IMR-90 (cell line): Measurements from ENCODE around the gene SEMA4B. TPM values are rescaled to one million over a fixed set of nuclear protein-coding genes. Genes with fewer than 3 reads are reported as not detected.
A peak's percentile ranks its signal among the peaks of the same experiment; 100 is the strongest.
"Not testable (repeated sequence)": the region's sequence is repeated elsewhere in the genome, so short reads cannot be mapped to it uniquely, and the experiment has no call there.

Source experiments
- ATAC-seq: fragments of 200-7000 bp; cut with Tn5 transposase; 2 replicates; pipeline ENCODE4 v1.9.1; 2020; ENCODE audit warnings: low read depth, mild to moderate bottlenecking, moderate library complexity
- BruUV-seq: library from RNA; stranded (reverse); fragments of 400-500 nt; replicated peaks from 2 replicates; lab custom pipeline; 2021; lab: Mats Ljungman, UMichigan
- CTCF ChIA-PET: fragments of 300-600 bp; formaldehyde crosslinking; extraction: SDS; loops from one replicate; lab custom pipeline; 2021; ENCODE audit warnings: antibody characterized with exemption; lab: Yijun Ruan, JAX
- POLR2A ChIA-PET: fragments of 300-600 bp; sonication (Branson Sonifier 250); formaldehyde crosslinking; loops from one replicate; lab custom pipeline; 2022; ENCODE audit warnings: antibody characterized with exemption; ENCODE audit not compliant: unreplicated experiment; lab: Charles Lee
- DNase-seq: peaks from one replicate; pipeline ENCODE4 v3.0.0; 2013
- H2AFZ ChIP-seq: replicated peaks from 2 replicates; pipeline ENCODE3; 2013; ENCODE audit warnings: low read length, mild to moderate bottlenecking; ENCODE audit not compliant: poor library complexity
- H2AK5ac ChIP-seq: 2 replicates; pipeline ENCODE4 v1.6.1; 2013; ENCODE audit warnings: low read depth, low read length, inconsistent platforms
- H2AK9ac ChIP-seq: replicated peaks from 2 replicates; pipeline ENCODE3; 2013; ENCODE audit warnings: mild to moderate bottlenecking, low read depth, low read length, moderate library complexity; ENCODE audit not compliant: poor library complexity
- H2BK120ac ChIP-seq: 2 replicates; pipeline ENCODE4 v1.6.1; 2013; ENCODE audit warnings: low read depth, low read length, inconsistent platforms
- H2BK15ac ChIP-seq: 3 replicates; pipeline ENCODE4 v1.6.1; 2013; ENCODE audit warnings: low read depth, low read length, inconsistent platforms
- H2BK20ac ChIP-seq: 2 replicates; pipeline ENCODE4 v1.6.1; 2013; ENCODE audit warnings: low read depth, mild to moderate bottlenecking, inconsistent platforms, low read length, moderate library complexity
- H2BK5ac ChIP-seq: 2 replicates; pipeline ENCODE4 v1.6.1; 2013; ENCODE audit warnings: mild to moderate bottlenecking, low read depth, low read length, inconsistent platforms; ENCODE audit not compliant: poor library complexity, severe bottlenecking
- H3K14ac ChIP-seq: replicated peaks from 2 replicates; pipeline ENCODE4 v1.6.1; 2013; ENCODE audit warnings: low read depth, low read length, inconsistent platforms
- H3K18ac ChIP-seq: 2 replicates; pipeline ENCODE4 v1.6.1; 2013; ENCODE audit warnings: low read depth, low read length, control low read depth
- H3K23ac ChIP-seq: 2 replicates; pipeline ENCODE4 v1.6.1; 2013; ENCODE audit warnings: low read depth, low read length, inconsistent platforms
- H3K27ac ChIP-seq: 2 replicates; pipeline ENCODE4 v1.5.1; 2013; ENCODE audit warnings: mild to moderate bottlenecking, control low read depth, low read length; ENCODE audit not compliant: insufficient read depth
- H3K27me3 ChIP-seq: 2 replicates; pipeline ENCODE4 v1.6.1; 2013; ENCODE audit warnings: low read length; ENCODE audit not compliant: control insufficient read depth, insufficient read depth
- H3K36me3 ChIP-seq: 2 replicates; pipeline ENCODE4 v1.6.1; 2013; ENCODE audit warnings: low read length, mixed read lengths; ENCODE audit not compliant: control insufficient read depth, insufficient read depth
- H3K4ac ChIP-seq: 2 replicates; pipeline ENCODE4 v1.6.1; 2013; ENCODE audit warnings: low read depth, low read length, inconsistent platforms
- H3K4me1 ChIP-seq: 2 replicates; pipeline ENCODE4 v1.6.1; 2013; ENCODE audit warnings: low read length, mixed read lengths; ENCODE audit not compliant: control insufficient read depth, insufficient read depth
- H3K4me2 ChIP-seq: 2 replicates; pipeline ENCODE4 v1.6.1; 2013; ENCODE audit warnings: low read depth, mild to moderate bottlenecking, control low read depth, low read length, moderate library complexity
- H3K4me3 ChIP-seq: 2 replicates; pipeline ENCODE4 v1.5.1; 2013; ENCODE audit warnings: low read depth, mild to moderate bottlenecking, control low read depth, low read length, moderate library complexity; ENCODE audit not compliant: insufficient read depth
- H3K56ac ChIP-seq: 2 replicates; pipeline ENCODE4 v1.6.1; 2013; ENCODE audit warnings: low read length, inconsistent platforms; ENCODE audit not compliant: insufficient read depth; ENCODE audit errors: extremely low read depth
- H3K79me1 ChIP-seq, 2 experiments: 2 replicates each; pipeline ENCODE4 v1.6.1; 2013; ENCODE audit warnings: low read length in 2 of 2, inconsistent platforms in 1 of 2, low read depth in 1 of 2
- H3K9ac ChIP-seq: 2 replicates; pipeline ENCODE4 v1.6.1; 2013; ENCODE audit warnings: low read depth, low read length, control low read depth
- H3K9me1 ChIP-seq: 2 replicates; pipeline ENCODE4 v1.6.1; 2013; ENCODE audit warnings: low read length, inconsistent platforms; ENCODE audit not compliant: insufficient read depth
- H3K9me3 ChIP-seq: 2 replicates; pipeline ENCODE4 v1.6.1; 2013; ENCODE audit warnings: low read length; ENCODE audit not compliant: control insufficient read depth, insufficient read depth
- H4K20me1 ChIP-seq: 2 replicates; pipeline ENCODE4 v1.6.1; 2013; ENCODE audit warnings: low read length, inconsistent platforms; ENCODE audit not compliant: insufficient read depth
- H4K5ac ChIP-seq: 2 replicates; pipeline ENCODE4 v1.6.1; 2013; ENCODE audit warnings: mild to moderate bottlenecking, low read depth, low read length, control low read depth
- H4K8ac ChIP-seq, 2 experiments: 2 replicates each; pipeline ENCODE4 v1.6.1; 2013; ENCODE audit warnings: low read depth in 2 of 2, low read length in 2 of 2, control low read depth in 1 of 2, inconsistent platforms in 1 of 2
- H4K91ac ChIP-seq: 2 replicates; pipeline ENCODE4 v1.6.1; 2013; ENCODE audit warnings: low read depth, low read length, inconsistent platforms; ENCODE audit not compliant: insufficient read depth
- RFX5 ChIP-seq: IDR thresholded peaks from 2 replicates; pipeline ENCODE4 v1.8.0; 2012; ENCODE audit warnings: low read depth, mild to moderate bottlenecking, low read length, moderate library complexity
- WGBS, 2 experiments: methylation state at CpG; one replicate each; pipeline versions ENCODE4 v1.1.5 to v1.1.7; 2013; ENCODE audit warnings: missing lambda C conversion rate in 2 of 2; ENCODE audit not compliant: insufficient read length in 1 of 2; ENCODE audit errors: extremely low coverage in 2 of 2; 5-methylcytosine and 5-hydroxymethylcytosine counted together
- dilution Hi-C: fragments of 300-500 bp; cut with HindIII; formaldehyde crosslinking; loops from one replicate; pipeline ENCODE4 v1.14.3; 2018; ENCODE audit warnings: low sequenced_read_pairs; ENCODE audit not compliant: unreplicated experiment
- in situ Hi-C: fragments of 300-500 bp; cut with MboI; formaldehyde crosslinking; loops from 3 replicates; pipeline ENCODE4 v1.14.3; 2019; ENCODE audit warnings: low sequenced_read_pairs, inconsistent platforms, mixed read lengths
- intact Hi-C: fragments of 100-400 bp; cut with micrococcal nuclease; formaldehyde crosslinking; loops from 2 replicates; pipeline ENCODE4 v1.10.0; 2022
- polyA plus RNA-seq, 3 experiments: library from polyadenylated mRNA; depleted of rRNA; stranded (reverse); fragments of >200 nt; gene quantifications; 2 replicates each; pipeline ENCODE4 v1.2.3, GENCODE V29; 2012; ENCODE audit warnings: low replicate concordance in 1 of 3
- total RNA-seq: library from RNA; depleted of rRNA; stranded (reverse); fragments of >200 nt; gene quantifications from 2 replicates; pipeline ENCODE4 v1.2.3, GENCODE V29; 2012
- TF ChIP-seq, protein P1 (sequence below): fragments of 150-350 bp; IDR thresholded peaks from 2 replicates; pipeline ENCODE4 v1.6.1; 2017; ENCODE audit warnings: mild to moderate bottlenecking, antibody characterized with exemption, low read length, low read depth

SEMA4B gene
- total and polyA plus RNA-seq, 2 of the 4 experiments (the other 2 are of a cell fraction): 5.0 to 22.5 TPM

DNA sequence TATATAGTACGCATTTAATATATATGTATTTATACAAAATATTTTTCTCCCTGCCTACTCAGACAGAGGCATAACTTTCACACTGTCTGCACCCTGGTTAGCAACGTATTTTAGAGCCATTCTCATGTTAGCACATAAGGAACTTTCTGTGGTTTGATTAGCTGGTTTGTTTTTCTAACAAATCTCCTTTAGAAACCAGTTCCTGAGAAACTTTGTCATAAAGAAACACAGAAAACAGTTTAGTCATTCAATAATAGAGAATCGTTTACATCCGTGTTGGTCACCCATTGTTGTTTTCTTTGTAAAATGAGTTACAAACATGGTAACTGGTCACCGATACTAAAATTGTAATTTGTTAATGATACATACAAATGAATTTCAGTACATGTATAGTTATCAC is 58.4 kb downstream of the SEMA4B start:
- DNase-seq: peak; percentile 10
- no peak overlapping the region for H3K14ac ChIP-seq
- ChIA-PET POLR2A (no interaction called here), CTCF (no interaction called here)
- H2BK15ac ChIP-seq: no peak overlapping the region
- H2AK5ac ChIP-seq: no peak overlapping the region
- no peaks in the 10 kb centered on the region for H3K36me3 ChIP-seq
- H4K91ac ChIP-seq: no peak overlapping the region
- H2BK120ac ChIP-seq: no peak overlapping the region
- no CpG with 5 or more reads among the region's 5 CpGs for WGBS, 2 experiments
- no peak overlapping the region for H3K4me3 ChIP-seq
- peaks cover 2 to 5% of the 10 kb centered on the region in 2 experiments for H3K79me1 ChIP-seq
- no peak overlapping the region for H3K56ac ChIP-seq
- BruUV-seq: no TSS peak
- no peak overlapping the region for H3K18ac ChIP-seq
- no peak overlapping the region for H3K4me2 ChIP-seq
- intact Hi-C loops: no loop called here
- H3K4me1 ChIP-seq: peaks cover under 1% of the 10 kb centered on the region
- no peak overlapping the region for H4K5ac ChIP-seq
- H2AFZ ChIP-seq: no peak overlapping the region
- no peak for ATAC-seq
- H3K9me3 ChIP-seq: no peaks in the 10 kb centered on the region
- peaks cover 5% of the 10 kb centered on the region for H3K9me1 ChIP-seq
- in situ Hi-C loops: no loop called here
- no peak overlapping the region for H3K27ac ChIP-seq
- no peak overlapping the region for H3K9ac ChIP-seq
- no peaks in the 10 kb centered on the region for H4K20me1 ChIP-seq
- peaks cover 13% of the 10 kb centered on the region for H3K27me3 ChIP-seq
- no peak overlapping the region for H3K4ac ChIP-seq
- H3K23ac ChIP-seq: no peak overlapping the region
- H2BK20ac ChIP-seq: no peak overlapping the region
- H2AK9ac ChIP-seq: no peak overlapping the region
- dilution Hi-C loops: no loop called here
- TF ChIP-seq, protein P1, sequence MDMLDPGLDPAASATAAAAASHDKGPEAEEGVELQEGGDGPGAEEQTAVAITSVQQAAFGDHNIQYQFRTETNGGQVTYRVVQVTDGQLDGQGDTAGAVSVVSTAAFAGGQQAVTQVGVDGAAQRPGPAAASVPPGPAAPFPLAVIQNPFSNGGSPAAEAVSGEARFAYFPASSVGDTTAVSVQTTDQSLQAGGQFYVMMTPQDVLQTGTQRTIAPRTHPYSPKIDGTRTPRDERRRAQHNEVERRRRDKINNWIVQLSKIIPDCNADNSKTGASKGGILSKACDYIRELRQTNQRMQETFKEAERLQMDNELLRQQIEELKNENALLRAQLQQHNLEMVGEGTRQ: no peak
- TF ChIP-seq RFX5: peak; percentile 15; the same call in 1 of the 2 replicates
- no peak overlapping the region for H2BK5ac ChIP-seq
- no peak overlapping the region for H4K8ac ChIP-seq

DNA sequence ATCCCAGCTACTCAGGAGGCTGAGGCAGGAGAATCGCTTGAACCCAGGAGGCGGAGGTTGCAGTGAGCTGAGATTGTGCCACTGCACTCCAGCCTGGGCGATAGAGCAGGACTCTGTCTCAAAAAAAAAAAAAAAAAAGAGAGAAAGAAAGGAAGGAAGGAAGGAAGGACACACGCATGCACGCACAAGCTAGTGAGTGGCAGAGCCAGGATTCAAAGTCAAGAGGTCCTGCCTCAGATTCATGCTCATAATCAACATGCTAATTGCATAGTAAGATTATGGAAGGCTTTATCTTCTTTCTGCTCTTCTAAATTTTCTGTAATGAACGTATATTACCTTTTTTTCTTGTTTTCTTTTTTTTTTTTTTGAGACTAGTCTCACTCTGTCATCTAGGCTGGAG is 59.6 kb downstream of the SEMA4B start:
- H3K9me1 ChIP-seq, H3K27ac ChIP-seq, H2BK20ac ChIP-seq, H3K9ac ChIP-seq, H2BK5ac ChIP-seq, H3K56ac ChIP-seq, CTCF ChIA-PET, H3K9me3 ChIP-seq, H4K91ac ChIP-seq, POLR2A ChIA-PET, H3K27me3 ChIP-seq, in situ Hi-C loops, intact Hi-C loops, H4K8ac ChIP-seq, H3K18ac ChIP-seq, dilution Hi-C loops, H3K4me1 ChIP-seq, H2BK120ac ChIP-seq, H3K4me3 ChIP-seq, H4K20me1 ChIP-seq, H2AK9ac ChIP-seq, ATAC-seq, H2AK5ac ChIP-seq, H2AFZ ChIP-seq, H3K14ac ChIP-seq, H3K4ac ChIP-seq, H3K4me2 ChIP-seq, DNase-seq, H3K23ac ChIP-seq, H2BK15ac ChIP-seq, BruUV-seq, H4K5ac ChIP-seq, H3K36me3 ChIP-seq: not testable (repeated sequence)
- WGBS, 2 experiments: no CpG with 5 or more reads among the region's 6 CpGs
- peaks cover 6 to 13% of the 10 kb centered on the region in 2 experiments for H3K79me1 ChIP-seq
